DND-41 (cell line): Measurements from ENCODE around the gene TCF7.

Experiments used
- ATAC-seq: fragments of 200-7000 bp; cut with Tn5 transposase; 3 replicates; pipeline ENCODE4 v1.9.1; 2021; ENCODE audit warnings: low read depth; ENCODE audit not compliant: insufficient read depth
- DNase-seq: peaks from one replicate; pipeline ENCODE4 v3.0.0-alpha.2; 2020
- H2AFZ ChIP-seq: 2 replicates; pipeline ENCODE4 v1.6.0; 2012; ENCODE audit warnings: low read depth, low read length
- H3K27ac ChIP-seq: 2 replicates; pipeline ENCODE4 v1.5.1; 2012; ENCODE audit warnings: low read length, inconsistent platforms
- H3K27me3 ChIP-seq: fragments of 200-600 bp; sonication (generic); 2 replicates; pipeline ENCODE4 v1.6.0; 2012; ENCODE audit warnings: low read length, mild to moderate bottlenecking, inconsistent platforms; ENCODE audit not compliant: insufficient read depth, poor library complexity
- H3K36me3 ChIP-seq: 2 replicates; pipeline ENCODE4 v1.5.1; 2012; ENCODE audit warnings: low read length, inconsistent platforms; ENCODE audit not compliant: insufficient read depth
- H3K4me1 ChIP-seq: 2 replicates; pipeline ENCODE4 v1.5.1; 2012; ENCODE audit warnings: mild to moderate bottlenecking, low read length; ENCODE audit not compliant: insufficient read depth
- H3K4me2 ChIP-seq: 2 replicates; pipeline ENCODE4 v1.6.0; 2012; ENCODE audit warnings: mild to moderate bottlenecking, moderate library complexity, low read length, inconsistent platforms; ENCODE audit not compliant: insufficient read depth
- H3K4me3 ChIP-seq, 2 experiments: fragments of 200-600 bp in 1 of 2; shearing (Covaris generic) in 1 of 2; 2 replicates each; pipeline ENCODE4 v1.5.1; 2012 to 2016; ENCODE audit warnings: inconsistent platforms in 2 of 2, low read length in 2 of 2, mild to moderate bottlenecking in 2 of 2, low read depth in 1 of 2, moderate library complexity in 1 of 2
- H3K79me2 ChIP-seq: 2 replicates; pipeline ENCODE4 v1.6.0; 2012; ENCODE audit warnings: low read length, inconsistent platforms; ENCODE audit not compliant: insufficient read depth
- H3K9ac ChIP-seq: 2 replicates; pipeline ENCODE4 v1.6.0; 2012; ENCODE audit warnings: low read depth, mild to moderate bottlenecking, inconsistent platforms, low read length, moderate library complexity
- H3K9me3 ChIP-seq: 2 replicates; pipeline ENCODE4 v1.5.1; 2012; ENCODE audit warnings: low read length, moderate library complexity, mild to moderate bottlenecking, inconsistent platforms; ENCODE audit not compliant: insufficient read depth, severe bottlenecking
- H4K20me1 ChIP-seq: 2 replicates; pipeline ENCODE4 v1.6.0; 2012; ENCODE audit warnings: low read length; ENCODE audit not compliant: insufficient read depth
- CTCF ChIP-seq: IDR thresholded peaks from 2 replicates; pipeline ENCODE4 v1.5.1; 2012; ENCODE audit warnings: borderline replicate concordance, low read length, moderate library complexity, mild to moderate bottlenecking; ENCODE audit not compliant: poor library complexity, severe bottlenecking; ENCODE audit errors: extremely low read depth
- EZH2 ChIP-seq: IDR thresholded peaks from 3 replicates; pipeline ENCODE4 v1.6.1; 2012; ENCODE audit warnings: borderline replicate concordance, low read depth, mild to moderate bottlenecking, moderate library complexity, low read length, inconsistent platforms; ENCODE audit not compliant: severe bottlenecking

TCF7 gene

GRCh38 chr5:134099939-134100282 lies 14.6 kb upstream of the TCF7 start:
- Histone ChIP-seq H4K20me1 (peaks cover 2% of the 10 kb centered on the region; the same call in 1 of the 2 replicates), H2AFZ (no peak overlapping the region), H3K27ac (no peak overlapping the region), H3K4me3 (no peak overlapping the region), H3K9ac (no peak overlapping the region), H3K79me2 (no peaks in the 10 kb centered on the region), H3K4me1 (peaks cover 4% of the 10 kb centered on the region; the same call in 1 of the 2 replicates), H3K36me3 (no peaks in the 10 kb centered on the region), H3K27me3 (peaks cover 2% of the 10 kb centered on the region), H3K9me3 (no peaks in the 10 kb centered on the region), H3K4me2 (no peak overlapping the region)
- TF ChIP-seq EZH2 (no peak), CTCF (no peak)
- DNase-seq (no peak), ATAC-seq (no peak)

GRCh38 chr5:134100283-134101091 lies 14.0 kb upstream of the TCF7 start:
- peaks cover 2% of the 10 kb centered on the region for H3K27me3 ChIP-seq
- H3K9ac ChIP-seq, result no peak overlapping the region
- ATAC-seq, result no peak
- H3K4me2 ChIP-seq, result no peak overlapping the region
- no peaks in the 10 kb centered on the region for H3K9me3 ChIP-seq
- H2AFZ ChIP-seq, result no peak overlapping the region
- peaks cover 4% of the 10 kb centered on the region; the same call in 1 of the 2 replicates for H4K20me1 ChIP-seq
- H3K36me3 ChIP-seq, result no peaks in the 10 kb centered on the region
- H3K4me3 ChIP-seq, result no peak overlapping the region
- peaks cover 4% of the 10 kb centered on the region; the same call in 1 of the 2 replicates for H3K4me1 ChIP-seq
- no peak for TF ChIP-seq EZH2
- TF ChIP-seq CTCF, result no peak
- no peak overlapping the region for H3K27ac ChIP-seq
- DNase-seq, result no peak
- H3K79me2 ChIP-seq, result no peaks in the 10 kb centered on the region

- H3K4me3 ChIP-seq, result no peak overlapping the region
- no peak for TF ChIP-seq EZH2
- TF ChIP-seq CTCF, result peak; percentile 92
- no peaks in the 10 kb centered on the region for H3K27me3 ChIP-seq
- H3K79me2 ChIP-seq, result no peaks in the 10 kb centered on the region
- H3K36me3 ChIP-seq, result no peaks in the 10 kb centered on the region
- peak; percentile 80 for DNase-seq
- H3K9ac ChIP-seq, result no peak overlapping the region
- H2AFZ ChIP-seq, result peak overlapping the region; percentile 53; the same call in 1 of the 2 replicates
- ATAC-seq, result peak; percentile 94
- H3K27ac ChIP-seq, result no peak overlapping the region
- peaks cover 4% of the 10 kb centered on the region; the same call in 1 of the 2 replicates for H4K20me1 ChIP-seq
- no peaks in the 10 kb centered on the region for H3K9me3 ChIP-seq
- peaks cover 4% of the 10 kb centered on the region; the same call in 1 of the 2 replicates for H3K4me1 ChIP-seq
- no peak overlapping the region for H3K4me2 ChIP-seq
Measured at GRCh38 chr5:134101686-134102439, 12.6 kb upstream of the TCF7 start.
